Activated CD8-positive, alpha-beta memory T cell treated with anti-CD3 and anti-CD28 coated beads for 1 hour (primary cell): ENCODE results near the gene TMEM266.

Experiments
- DNase-seq, 2 donors: peaks; one replicate each; pipeline ENCODE4 v3.0.0-alpha.2; 2020; ENCODE audit warnings: low read depth in 1 of 2; ENCODE audit errors: extremely low read depth in 1 of 2

Gene TMEM266

GRCh38 chr15:76065245-76065644, 5.5 kb downstream of the TMEM266 start:
- no peak for DNase-seq

GRCh38 chr15:76065793-76066192, 6.0 kb downstream of the TMEM266 start:
- no peak for DNase-seq

GRCh38 chr15:76070192-76070591, 10.4 kb downstream of the TMEM266 start:
- DNase-seq: no peak

GRCh38 chr15:76070921-76071635, 11.3 kb downstream of the TMEM266 start:
- no peak for DNase-seq

- DNase-seq: no peak
These were observed 12.0 kb downstream of the TMEM266 start for GRCh38 chr15:76071806-76072205.

- no peak for DNase-seq
These were observed 13.8 kb downstream of the TMEM266 start for GRCh38 chr15:76073554-76073953.

GRCh38 chr15:76075046-76075445, 15.3 kb downstream of the TMEM266 start:
- DNase-seq: no peak

- no peak for DNase-seq
These were observed 18.6 kb downstream of the TMEM266 start for GRCh38 chr15:76078285-76078877.

GRCh38 chr15:76084256-76084655, 24.5 kb downstream of the TMEM266 start:
- DNase-seq: no peak

- no peak for DNase-seq
These were observed 38.9 kb downstream of the TMEM266 start for GRCh38 chr15:76098685-76099084.

GRCh38 chr15:76099388-76099787, 39.6 kb downstream of the TMEM266 start:
- DNase-seq: no peak

- DNase-seq: no peak
These were observed 40.6 kb downstream of the TMEM266 start for GRCh38 chr15:76100361-76100760.

- no peak for DNase-seq
These were observed 41.9 kb downstream of the TMEM266 start for GRCh38 chr15:76101655-76102054.

- DNase-seq: no peak
These were observed 45.6 kb downstream of the TMEM266 start for GRCh38 chr15:76105391-76105790.

- no peak for DNase-seq
These were observed 46.1 kb downstream of the TMEM266 start for GRCh38 chr15:76105911-76106310.

GRCh38 chr15:76107169-76107568, 47.4 kb downstream of the TMEM266 start:
- no peak for DNase-seq

- no peak for DNase-seq
These were observed 48.4 kb downstream of the TMEM266 start for GRCh38 chr15:76108021-76108723.

GRCh38 chr15:76109046-76109445, 49.3 kb downstream of the TMEM266 start:
- DNase-seq: no peak

- DNase-seq: no peak
These were observed 54.8 kb downstream of the TMEM266 start for GRCh38 chr15:76114561-76114960.

GRCh38 chr15:76116138-76116885, 56.5 kb downstream of the TMEM266 start:
- no peak for DNase-seq

GRCh38 chr15:76117181-76117580, 57.4 kb downstream of the TMEM266 start:
- DNase-seq: no peak
